H9 (cell line): ENCODE data around the gene WFDC2. TPM values are rescaled to one million over a fixed set of nuclear protein-coding genes. Genes with fewer than 3 reads are reported as not detected.

Experiments used
- DNase-seq: peaks from one replicate; pipeline ENCODE4 v3.0.0-alpha.2; 2017
- H2AFZ ChIP-seq: one replicate; pipeline ENCODE4 v1.6.1; 2013; ENCODE audit warnings: mild to moderate bottlenecking, low read length, control low read depth, moderate library complexity
- H2AK5ac ChIP-seq: 2 replicates; pipeline ENCODE4 v1.6.1; 2013; ENCODE audit warnings: low read length, control low read depth, mixed read lengths; ENCODE audit not compliant: insufficient read length
- H2BK120ac ChIP-seq: one replicate; pipeline ENCODE4 v1.6.1; 2013; ENCODE audit warnings: low read depth, mild to moderate bottlenecking, low read length, control low read depth, inconsistent platforms; ENCODE audit not compliant: poor library complexity, severe bottlenecking
- H2BK12ac ChIP-seq: 2 replicates; pipeline ENCODE4 v1.6.1; 2013; ENCODE audit warnings: low read length, control low read depth, mixed read lengths, low read depth; ENCODE audit not compliant: insufficient read length
- H2BK15ac ChIP-seq: 2 replicates; pipeline ENCODE4 v1.6.1; 2013; ENCODE audit warnings: low read depth, low read length, control low read depth
- H2BK20ac ChIP-seq: one replicate; pipeline ENCODE4 v1.6.1; 2013; ENCODE audit warnings: low read depth, mild to moderate bottlenecking, low read length, control low read depth, inconsistent platforms; ENCODE audit not compliant: poor library complexity, severe bottlenecking
- H2BK5ac ChIP-seq: 2 replicates; pipeline ENCODE4 v1.6.1; 2013; ENCODE audit warnings: low read length, control low read depth, mixed read lengths; ENCODE audit not compliant: insufficient read length
- H3K14ac ChIP-seq: 2 replicates; pipeline ENCODE4 v1.6.1; 2013; ENCODE audit warnings: low read length, control low read depth; ENCODE audit not compliant: insufficient read depth
- H3K18ac ChIP-seq: 2 replicates; pipeline ENCODE4 v1.6.1; 2013; ENCODE audit warnings: low read depth, mild to moderate bottlenecking, mixed read lengths, low read length, control low read depth; ENCODE audit not compliant: insufficient read length
- H3K23ac ChIP-seq: 2 replicates; pipeline ENCODE4 v1.6.1; 2013; ENCODE audit warnings: low read length, control low read depth, mixed read lengths, low read depth; ENCODE audit not compliant: insufficient read length
- H3K23me2 ChIP-seq: 2 replicates; pipeline ENCODE4 v1.6.1; 2013; ENCODE audit warnings: low read depth, mild to moderate bottlenecking, mixed read lengths, low read length, control low read depth; ENCODE audit not compliant: insufficient read length, poor library complexity, severe bottlenecking
- H3K27ac ChIP-seq: 2 replicates; pipeline ENCODE4 v1.5.1; 2013; ENCODE audit warnings: low read length, control low read depth, mixed read lengths, low read depth; ENCODE audit not compliant: insufficient read length
- H3K27me3 ChIP-seq: 2 replicates; pipeline ENCODE4 v1.6.1; 2013; ENCODE audit warnings: low read length, control low read depth, inconsistent platforms; ENCODE audit not compliant: insufficient read depth
- H3K4ac ChIP-seq: 2 replicates; pipeline ENCODE4 v1.6.1; 2013; ENCODE audit warnings: low read depth, mild to moderate bottlenecking, control low read depth, inconsistent platforms, low read length, moderate library complexity
- H3K4me1 ChIP-seq: 2 replicates; pipeline ENCODE4 v1.6.1; 2013; ENCODE audit warnings: low read length, control low read depth, inconsistent platforms; ENCODE audit not compliant: insufficient read depth
- H3K4me2 ChIP-seq: 2 replicates; pipeline ENCODE4 v1.6.1; 2013; ENCODE audit warnings: low read length, control low read depth, mixed read lengths; ENCODE audit not compliant: insufficient read length, insufficient read depth
- H3K56ac ChIP-seq: 2 replicates; pipeline ENCODE4 v1.6.1; 2013; ENCODE audit warnings: low read depth, mild to moderate bottlenecking, mixed read lengths, low read length, control low read depth; ENCODE audit not compliant: insufficient read length
- H3K79me1 ChIP-seq: 2 replicates; pipeline ENCODE4 v1.6.1; 2013; ENCODE audit warnings: low read depth, mild to moderate bottlenecking, moderate library complexity, low read length, control low read depth, inconsistent platforms; ENCODE audit not compliant: insufficient read depth, poor library complexity, severe bottlenecking
- H3K79me2 ChIP-seq: 2 replicates; pipeline ENCODE4 v1.6.1; 2013; ENCODE audit warnings: low read length, control low read depth, inconsistent platforms; ENCODE audit not compliant: insufficient read depth
- H3K9ac ChIP-seq: 2 replicates; pipeline ENCODE4 v1.6.1; 2013; ENCODE audit warnings: low read length, control low read depth, mixed read lengths; ENCODE audit not compliant: insufficient read length; ENCODE audit errors: extremely low read depth
- H3K9me3 ChIP-seq: one replicate; pipeline ENCODE4 v1.6.1; 2013; ENCODE audit warnings: low read depth, low read length, inconsistent platforms; ENCODE audit not compliant: control insufficient read depth
- H3T11ph ChIP-seq: one replicate; pipeline ENCODE4 v1.6.1; 2013; ENCODE audit warnings: mild to moderate bottlenecking, low read length, control low read depth, inconsistent platforms
- H4K20me1 ChIP-seq: one replicate; pipeline ENCODE4 v1.6.1; 2013; ENCODE audit not compliant: control insufficient read depth, insufficient read length, insufficient read depth
- H4K5ac ChIP-seq: 2 replicates; pipeline ENCODE4 v1.6.1; 2013; ENCODE audit warnings: low read depth, mild to moderate bottlenecking, mixed read lengths, low read length, control low read depth; ENCODE audit not compliant: insufficient read length
- H4K8ac ChIP-seq: replicated peaks from 2 replicates; pipeline ENCODE4 v1.6.1; 2013; ENCODE audit warnings: low read length, control low read depth, mixed read lengths, low read depth; ENCODE audit not compliant: insufficient read length
- H4K91ac ChIP-seq: 2 replicates; pipeline ENCODE4 v1.6.1; 2013; ENCODE audit warnings: low read depth, mild to moderate bottlenecking, moderate library complexity, mixed read lengths, low read length, control low read depth; ENCODE audit not compliant: insufficient read length
- H3K27ac Mint-ChIP-seq, 3 experiments: 2 replicates in 2 of 3; 3 replicates in 1 of 3; pipeline ENCODE4 v1.8.0; 2020 to 2021; ENCODE audit warnings: mixed read lengths in 3 of 3, mild to moderate bottlenecking in 1 of 3, moderate library complexity in 1 of 3
- H3K27me3 Mint-ChIP-seq: 2 replicates; pipeline ENCODE4 v1.8.0; 2021; ENCODE audit warnings: low read depth, mild to moderate bottlenecking, moderate library complexity, mixed read lengths
- H3K36me3 Mint-ChIP-seq, 3 experiments: 2 replicates in 2 of 3; 3 replicates in 1 of 3; pipeline ENCODE4 v1.8.0; 2020 to 2021; ENCODE audit warnings: low read depth in 3 of 3, mixed read lengths in 3 of 3; ENCODE audit not compliant: insufficient read depth in 1 of 3
- H3K4me1 Mint-ChIP-seq, 2 experiments: 2 replicates each; pipeline ENCODE4 v1.8.0; 2020; ENCODE audit warnings: mixed read lengths in 2 of 2
- H3K4me3 Mint-ChIP-seq, 2 experiments: 2 replicates in 1 of 2; 3 replicates in 1 of 2; pipeline ENCODE4 v1.8.0; 2020 to 2021; ENCODE audit warnings: mild to moderate bottlenecking in 2 of 2, mixed read lengths in 2 of 2, moderate library complexity in 1 of 2
- H3K9me3 Mint-ChIP-seq, 2 experiments: 2 replicates in 1 of 2; 3 replicates in 1 of 2; pipeline ENCODE4 v1.8.0; 2020; ENCODE audit warnings: mild to moderate bottlenecking in 2 of 2, mixed read lengths in 2 of 2, moderate library complexity in 1 of 2
- CTCF ChIP-seq: fragments of 200-600 bp; sonication (generic); conservative IDR thresholded peaks from 3 replicates; pipeline ENCODE4 v1.8.0; 2021; ENCODE audit warnings: antibody characterized with exemption, mild to moderate bottlenecking
- WGBS: extraction: QIAGEN DNeasy Blood & Tissue Kit; methylation state at CpG from one replicate; pipeline ENCODE4 v1.1.7; 2013; ENCODE audit warnings: missing lambda C conversion rate, low lambda C conversion rate, mixed read lengths; ENCODE audit not compliant: insufficient read length; ENCODE audit errors: extremely low coverage; 5-methylcytosine and 5-hydroxymethylcytosine counted together
- total RNA-seq: library from RNA; stranded (reverse); gene quantifications from 2 replicates; pipeline ENCODE4 v1.2.1, GENCODE V29; 2021

Gene WFDC2
- total RNA-seq, 1 experiment from 2014 or later: 57.1 TPM

GRCh38 chr20:45496166-45496565, 26.6 kb downstream of the WFDC2 start:
- Histone ChIP-seq H3K23ac (no peak overlapping the region), H4K91ac (no peak overlapping the region), H2BK12ac (no peak overlapping the region), H2AFZ (no peak overlapping the region), H2BK15ac (no peak overlapping the region), H2BK5ac (no peak overlapping the region), H3K23me2 (no peaks in the 10 kb centered on the region), H4K20me1 (no peaks in the 10 kb centered on the region), H3K4me1 (no peaks in the 10 kb centered on the region), H3K79me2 (no peaks in the 10 kb centered on the region), H3K56ac (no peak overlapping the region), H3K27me3 (no peaks in the 10 kb centered on the region), H3K4me2 (no peak overlapping the region), H3K9me3 (no peaks in the 10 kb centered on the region), H2AK5ac (no peak overlapping the region), H3K9ac (no peak overlapping the region), H2BK120ac (no peak overlapping the region), H3K4ac (no peak overlapping the region), H3K27ac (no peak overlapping the region), H2BK20ac (no peak overlapping the region), H3T11ph (no peak overlapping the region), H3K14ac (no peak overlapping the region), H3K18ac (no peak overlapping the region), H3K79me1 (no peaks in the 10 kb centered on the region), H4K8ac (no peak overlapping the region), H4K5ac (no peak overlapping the region)
- no peak overlapping the region for H3K27ac Mint-ChIP-seq
- H3K27me3 Mint-ChIP-seq: peaks cover 7% of the 10 kb centered on the region
- no peaks in the 10 kb centered on the region for H3K36me3 Mint-ChIP-seq
- no peaks in the 10 kb centered on the region for H3K9me3 Mint-ChIP-seq
- H3K4me1 Mint-ChIP-seq: peaks cover 6 to 7% of the 10 kb centered on the region in 2 experiments
- H3K4me3 Mint-ChIP-seq: no peak overlapping the region
- no peak for TF ChIP-seq CTCF
- WGBS: no CpG with 5 or more reads among the region's 3 CpGs
- no peak for DNase-seq
